M059J (cell line): ENCODE measurements around the gene CPNE6. TPM values are rescaled to one million over a fixed set of nuclear protein-coding genes. Genes with fewer than 3 reads are reported as not detected.

ENCODE experiments used
- total RNA-seq: library from RNA; depleted of rRNA; stranded (reverse); fragments of >200 nt; shearing (Covaris generic); gene quantifications from 2 replicates; pipeline ENCODE4 v1.2.3, GENCODE V29; 2014; rRNA removed

CPNE6 gene
- total RNA-seq, 1 experiment from 2014 or later: not detected

Other genes with a start within 250 kb of the CPNE6 start
- 25.4 and 40.9 TPM in 2 replicates for gene DHRS4, start 117.8 kb upstream of the CPNE6 start, total RNA-seq
- 15.1 and 20.2 TPM in 2 replicates for gene DHRS4L2, start 82.6 kb upstream of the CPNE6 start, total RNA-seq
- gene CARMIL3, start 19.6 kb upstream of the CPNE6 start, total RNA-seq: not detected in 2 replicates
- gene PCK2, start 22.7 kb downstream of the CPNE6 start, total RNA-seq: 3.5 and 15.6 TPM in 2 replicates
- gene DCAF11, start 43.2 kb downstream of the CPNE6 start, total RNA-seq: 67.7 and 78.7 TPM in 2 replicates
- 1.3 and 4.9 TPM in 2 replicates for gene NRL, start 43.4 kb downstream of the CPNE6 start, total RNA-seq
- 0.27 TPM in 1 of 2 replicates, not detected in the other for gene FITM1, start 59.1 kb downstream of the CPNE6 start, total RNA-seq
- 358 and 437 TPM in 2 replicates for gene PSME1, start 64.6 kb downstream of the CPNE6 start, total RNA-seq
- gene EMC9, start 70.0 kb downstream of the CPNE6 start, total RNA-seq: 30.1 and 30.6 TPM in 2 replicates
- 342 and 389 TPM in 2 replicates for gene PSME2, start 75.0 kb downstream of the CPNE6 start, total RNA-seq
- gene RNF31, start 75.9 kb downstream of the CPNE6 start, total RNA-seq: 64.9 and 68.0 TPM in 2 replicates
- gene IRF9, start 89.7 kb downstream of the CPNE6 start, total RNA-seq: 153 and 160 TPM in 2 replicates
- gene REC8, start 100.5 kb downstream of the CPNE6 start, total RNA-seq: 1.3 and 4.8 TPM in 2 replicates
- gene IPO4, start 117.3 kb downstream of the CPNE6 start, total RNA-seq: 26.8 and 141 TPM in 2 replicates
- 132 and 141 TPM in 2 replicates for gene TM9SF1, start 123.9 kb downstream of the CPNE6 start, total RNA-seq
- gene TSSK4, start 134.1 kb downstream of the CPNE6 start, total RNA-seq: not detected in 2 replicates
- gene CHMP4A, start 141.9 kb downstream of the CPNE6 start, total RNA-seq: 36.5 and 44.8 TPM in 2 replicates
- 16.9 and 23.4 TPM in 2 replicates for gene MDP1, start 144.5 kb downstream of the CPNE6 start, total RNA-seq
- 335 and 388 TPM in 2 replicates for gene NEDD8, start 160.8 kb downstream of the CPNE6 start, total RNA-seq
- gene GMPR2, start 161.4 kb downstream of the CPNE6 start, total RNA-seq: 85.6 and 114 TPM in 2 replicates
- gene TINF2, start 171.1 kb downstream of the CPNE6 start, total RNA-seq: 45.9 and 58.1 TPM in 2 replicates
- gene TGM1, start 191.6 kb downstream of the CPNE6 start, total RNA-seq: 0.05 and 0.12 TPM in 2 replicates
- 15.4 and 17.7 TPM in 2 replicates for gene RABGGTA, start 200.0 kb downstream of the CPNE6 start, total RNA-seq
- gene DHRS1, start 228.2 kb downstream of the CPNE6 start, total RNA-seq: 15.4 and 20.9 TPM in 2 replicates
- gene NOP9, start 228.3 kb downstream of the CPNE6 start, total RNA-seq: 8.9 and 14.0 TPM in 2 replicates
- gene CIDEB, start 236.4 kb downstream of the CPNE6 start, total RNA-seq: not detected in 2 replicates
- gene LTB4R2, start 238.6 kb downstream of the CPNE6 start, total RNA-seq: 0.64 and 1.2 TPM in 2 replicates
- 0.98 and 1.9 TPM in 2 replicates for gene LTB4R, start 239.9 kb downstream of the CPNE6 start, total RNA-seq